Endothelial cell of umbilical vein (primary cell): ENCODE data around the gene PKHD1. TPM values are rescaled to one million over a fixed set of nuclear protein-coding genes. Genes with fewer than 3 reads are reported as not detected.

Experiments
- BruUV-seq: library from RNA; stranded (reverse); fragments of 400-500 nt; replicated peaks from 2 replicates; lab custom pipeline; 2021; lab: Mats Ljungman, UMichigan
- CTCF ChIA-PET: fragments of 300-600, 350-600 bp; sonication (Branson Sonifier 250); formaldehyde crosslinking; loops from one replicate; lab custom pipeline; 2021; ENCODE audit warnings: antibody characterized with exemption, inconsistent platforms; lab: Charles Lee
- POLR2A ChIA-PET: fragments of 300-600, 350-600 bp; sonication (Branson Sonifier 250); formaldehyde crosslinking; loops from one replicate; lab custom pipeline; 2021; ENCODE audit warnings: antibody characterized with exemption, inconsistent platforms; lab: Charles Lee
- DNase-seq: peaks from one replicate; pipeline ENCODE4 v3.0.0-alpha.2; 2011; ENCODE audit warnings: low read depth, low spot score
- FAIRE-seq: peaks from 2 replicates; lab custom pipeline; 2011; peaks lifted over from hg19 to GRCh38; lab: Jason Lieb, UNC
- H2AFZ ChIP-seq: 2 replicates; pipeline ENCODE4 v1.6.0; 2012; ENCODE audit warnings: low read depth, low read length, control low read depth, inconsistent platforms
- H3K27ac ChIP-seq: 2 replicates; pipeline ENCODE4 v1.5.1; 2011; ENCODE audit warnings: low read depth, mild to moderate bottlenecking, control low read depth, low read length, moderate library complexity; ENCODE audit not compliant: insufficient read depth
- H3K27me3 ChIP-seq, 2 experiments: 2 replicates each; pipeline versions ENCODE4 v1.6.0 to v1.6.1; 2011; ENCODE audit warnings: low read length in 2 of 2, mixed read lengths in 1 of 2; ENCODE audit not compliant: control insufficient read depth in 2 of 2, insufficient read depth in 2 of 2
- H3K36me3 ChIP-seq, 2 experiments: 2 replicates in 1 of 2; 3 replicates in 1 of 2; pipeline ENCODE4 v1.5.1; 2011; ENCODE audit warnings: low read length in 2 of 2, mild to moderate bottlenecking in 1 of 2, moderate library complexity in 1 of 2; ENCODE audit not compliant: control insufficient read depth in 2 of 2, insufficient read depth in 2 of 2; ENCODE audit errors: extremely low read depth in 1 of 2
- H3K4me1 ChIP-seq: 3 replicates; pipeline ENCODE4 v1.5.1; 2011; ENCODE audit warnings: mild to moderate bottlenecking, low read length; ENCODE audit not compliant: control insufficient read depth, insufficient read depth; ENCODE audit errors: extremely low read depth
- H3K4me2 ChIP-seq: 2 replicates; pipeline ENCODE4 v1.6.1; 2011; ENCODE audit warnings: low read length, control low read depth, mixed read lengths; ENCODE audit not compliant: insufficient read depth
- H3K4me3 ChIP-seq, 3 experiments: fragments of 200-600 bp in 1 of 3; sonication (generic), shearing (Covaris generic) in 1 of 3; replicated peaks in 1 of 3; 2 replicates each; pipeline ENCODE4 v1.5.1; 2011 to 2016; ENCODE audit warnings: control low read depth in 3 of 3, low read length in 3 of 3, mild to moderate bottlenecking in 2 of 3, inconsistent platforms in 1 of 3, low read depth in 1 of 3, moderate library complexity in 1 of 3; ENCODE audit not compliant: insufficient read depth in 1 of 3
- H3K79me2 ChIP-seq: 2 replicates; pipeline ENCODE4 v1.6.0; 2012; ENCODE audit warnings: low read length, inconsistent platforms; ENCODE audit not compliant: control insufficient read depth, insufficient read depth
- H3K9ac ChIP-seq: replicated peaks from 2 replicates; pipeline ENCODE3; 2011; ENCODE audit warnings: low read length, control low read depth; ENCODE audit not compliant: insufficient read depth; ENCODE audit errors: extremely low read depth
- H3K9me1 ChIP-seq: replicated peaks from 3 replicates; pipeline ENCODE4 v1.6.0; 2011; ENCODE audit warnings: mild to moderate bottlenecking, low read length; ENCODE audit not compliant: control insufficient read depth, insufficient read depth; ENCODE audit errors: extremely low read depth
- H3K9me3 ChIP-seq: replicated peaks from 2 replicates; pipeline ENCODE4 v1.5.1; 2012; ENCODE audit warnings: low read length, inconsistent platforms; ENCODE audit not compliant: control insufficient read depth, insufficient read depth
- H4K20me1 ChIP-seq: replicated peaks from 2 replicates; pipeline ENCODE3; 2011; ENCODE audit warnings: mild to moderate bottlenecking, low read length; ENCODE audit not compliant: control insufficient read depth, insufficient read depth; ENCODE audit errors: extremely low read depth
- EZH2 ChIP-seq: IDR thresholded peaks from 2 replicates; pipeline ENCODE4 v1.6.1; 2012; ENCODE audit warnings: borderline replicate concordance, low read depth, mild to moderate bottlenecking, moderate library complexity, low read length, inconsistent platforms; ENCODE audit not compliant: severe bottlenecking
- FOS ChIP-seq: IDR thresholded peaks from 2 replicates; pipeline ENCODE4 v1.6.1; 2011; ENCODE audit warnings: mild to moderate bottlenecking, low read length, moderate library complexity, borderline replicate concordance; ENCODE audit not compliant: insufficient read depth
- GATA2 ChIP-seq: IDR thresholded peaks from 2 replicates; pipeline ENCODE4 v1.7.0; 2011; ENCODE audit warnings: low read depth, mild to moderate bottlenecking, moderate library complexity, mixed read lengths, low read length; ENCODE audit not compliant: insufficient read length, insufficient read depth
- JUN ChIP-seq: IDR thresholded peaks from 2 replicates; pipeline ENCODE4 v1.6.1; 2011; ENCODE audit warnings: borderline replicate concordance, low read depth; ENCODE audit not compliant: insufficient read length, insufficient read depth
- MYC ChIP-seq: IDR thresholded peaks from one replicate; pipeline ENCODE4 v1.6.1; 2011; ENCODE audit warnings: mild to moderate bottlenecking, low read depth, low read length
- POLR2A ChIP-seq: IDR thresholded peaks from 2 replicates; pipeline ENCODE4 v1.6.1; 2012; ENCODE audit warnings: low read depth, mild to moderate bottlenecking, control low read depth, low read length
- POLR2AphosphoS5 ChIP-seq: IDR thresholded peaks from 2 replicates; pipeline ENCODE4 v1.6.1; 2012; ENCODE audit warnings: low read depth, mild to moderate bottlenecking, control low read depth, low read length, moderate library complexity; ENCODE audit not compliant: insufficient read depth
- dilution Hi-C: fragments of 300-500 bp; cut with MboI; formaldehyde crosslinking; loops from one replicate; pipeline ENCODE4 v1.15.0; 2019; ENCODE audit warnings: low sequenced_read_pairs; ENCODE audit not compliant: extremely low pct_ligation_motif_present
- intact Hi-C: fragments of 100-400 bp; cut with micrococcal nuclease; formaldehyde crosslinking; loops from one replicate; pipeline ENCODE4 v1.10.0; 2022
- polyA plus RNA-seq, 4 experiments: library from polyadenylated mRNA; depleted of rRNA in 3 of 4; stranded (reverse) in 3 of 4; unstranded in 1 of 4; fragments of >200 nt; gene quantifications; 2 replicates each; pipeline versions ENCODE4 v1.2.1 to v1.2.3, GENCODE V29; 2011 to 2012; ENCODE audit warnings: missing spikeins in 1 of 4
- total RNA-seq: library from RNA; stranded (reverse); gene quantifications from 2 replicates; pipeline ENCODE4 v1.2.3, GENCODE V29; 2021
- TF ChIP-seq, protein P1 (sequence below): IDR thresholded peaks from 2 replicates; pipeline ENCODE4 v1.6.1; 2011; ENCODE audit not compliant: insufficient read depth, insufficient read length
- TF ChIP-seq, protein P2 (sequence below), 2 donors: IDR thresholded peaks; 1 replicate in 1 of 2; 2 replicates in 1 of 2; pipeline ENCODE4 v1.5.1; 2011; ENCODE audit warnings: low read length in 2 of 2, mild to moderate bottlenecking in 2 of 2, moderate library complexity in 2 of 2, control low read depth in 1 of 2, inconsistent platforms in 1 of 2, low read depth in 1 of 2; ENCODE audit not compliant: insufficient read depth in 1 of 2; ENCODE audit errors: extremely low read depth in 1 of 2

The PKHD1 gene
- total and polyA plus RNA-seq, 2 donors (not counting 3 experiments of a cell fraction or from before 2014, with no cell fraction given), result not detected

DNA sequence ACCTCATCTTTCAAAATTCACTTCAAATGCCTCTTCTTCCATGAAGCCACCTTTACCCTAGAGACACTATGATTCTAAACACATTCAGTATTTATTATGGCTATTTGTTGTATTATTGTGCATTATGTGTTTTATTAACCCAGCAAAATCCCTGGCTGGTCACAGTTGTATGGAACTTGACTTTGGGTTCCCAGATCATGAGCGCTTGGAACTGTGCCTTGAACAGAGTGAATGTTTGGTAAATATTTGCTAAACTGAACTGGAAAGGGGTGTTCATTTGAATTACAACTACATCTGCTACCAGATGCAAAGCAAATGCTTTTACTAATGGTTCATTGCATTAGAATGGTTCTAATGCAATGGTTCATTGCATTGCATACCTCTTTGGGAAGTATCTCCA is 259.8 kb downstream of the PKHD1 start:
- no peak for TF ChIP-seq GATA2
- no peak for TF ChIP-seq POLR2A
- no peak for TF ChIP-seq POLR2AphosphoS5
- no peak for TF ChIP-seq FOS
- TF ChIP-seq, protein P1, sequence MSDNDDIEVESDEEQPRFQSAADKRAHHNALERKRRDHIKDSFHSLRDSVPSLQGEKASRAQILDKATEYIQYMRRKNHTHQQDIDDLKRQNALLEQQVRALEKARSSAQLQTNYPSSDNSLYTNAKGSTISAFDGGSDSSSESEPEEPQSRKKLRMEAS, result no peak
- TF ChIP-seq EZH2, result no peak
- TF ChIP-seq, protein P2, sequence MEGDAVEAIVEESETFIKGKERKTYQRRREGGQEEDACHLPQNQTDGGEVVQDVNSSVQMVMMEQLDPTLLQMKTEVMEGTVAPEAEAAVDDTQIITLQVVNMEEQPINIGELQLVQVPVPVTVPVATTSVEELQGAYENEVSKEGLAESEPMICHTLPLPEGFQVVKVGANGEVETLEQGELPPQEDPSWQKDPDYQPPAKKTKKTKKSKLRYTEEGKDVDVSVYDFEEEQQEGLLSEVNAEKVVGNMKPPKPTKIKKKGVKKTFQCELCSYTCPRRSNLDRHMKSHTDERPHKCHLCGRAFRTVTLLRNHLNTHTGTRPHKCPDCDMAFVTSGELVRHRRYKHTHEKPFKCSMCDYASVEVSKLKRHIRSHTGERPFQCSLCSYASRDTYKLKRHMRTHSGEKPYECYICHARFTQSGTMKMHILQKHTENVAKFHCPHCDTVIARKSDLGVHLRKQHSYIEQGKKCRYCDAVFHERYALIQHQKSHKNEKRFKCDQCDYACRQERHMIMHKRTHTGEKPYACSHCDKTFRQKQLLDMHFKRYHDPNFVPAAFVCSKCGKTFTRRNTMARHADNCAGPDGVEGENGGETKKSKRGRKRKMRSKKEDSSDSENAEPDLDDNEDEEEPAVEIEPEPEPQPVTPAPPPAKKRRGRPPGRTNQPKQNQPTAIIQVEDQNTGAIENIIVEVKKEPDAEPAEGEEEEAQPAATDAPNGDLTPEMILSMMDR (IDR thresholded peaks at IDR 0.05; ENCODE audit: extremely low read depth in 1 of 2, insufficient read depth in 1 of 2, low read depth in 1 of 2, low read length in 2 of 2), result no peak
- TF ChIP-seq MYC, result no peak
- TF ChIP-seq JUN, result no peak
- FAIRE-seq (no peak), DNase-seq (no peak)
- intact Hi-C loops, result no loop called here
- POLR2A ChIA-PET, result no interaction called here
- dilution Hi-C loops, result no loop called here
- Histone ChIP-seq H3K36me3 (no peaks in the 10 kb centered on the region), H3K4me2 (no peak overlapping the region), H3K4me3 (no peak overlapping the region), H3K4me1 (no peaks in the 10 kb centered on the region), H3K9me1 (no peaks in the 10 kb centered on the region), H3K9me3 (no peaks in the 10 kb centered on the region), H3K9ac (no peak overlapping the region), H4K20me1 (no peaks in the 10 kb centered on the region), H3K79me2 (no peaks in the 10 kb centered on the region), H2AFZ (no peak overlapping the region), H3K27me3 (no peaks in the 10 kb centered on the region), H3K27ac (no peak overlapping the region)
- CTCF ChIA-PET, result no interaction called here
- no TSS peak for BruUV-seq
